GM18507 (cell line): Measurements from ENCODE around the gene MALSU1.
"Not testable (repeated sequence)": the region's sequence is repeated elsewhere in the genome, so short reads cannot be mapped to it uniquely, and the experiment has no call there.

Experiments used
- DNase-seq: peaks from one replicate; pipeline ENCODE4 v3.0.0; 2011; ENCODE audit warnings: low read depth; ENCODE audit not compliant: insufficient read length; ENCODE audit errors: extremely low spot score
- FAIRE-seq: peaks from 2 replicates; lab custom pipeline; 2011; peaks lifted over from hg19 to GRCh38; lab: Jason Lieb, UNC

MALSU1 gene

DNA sequence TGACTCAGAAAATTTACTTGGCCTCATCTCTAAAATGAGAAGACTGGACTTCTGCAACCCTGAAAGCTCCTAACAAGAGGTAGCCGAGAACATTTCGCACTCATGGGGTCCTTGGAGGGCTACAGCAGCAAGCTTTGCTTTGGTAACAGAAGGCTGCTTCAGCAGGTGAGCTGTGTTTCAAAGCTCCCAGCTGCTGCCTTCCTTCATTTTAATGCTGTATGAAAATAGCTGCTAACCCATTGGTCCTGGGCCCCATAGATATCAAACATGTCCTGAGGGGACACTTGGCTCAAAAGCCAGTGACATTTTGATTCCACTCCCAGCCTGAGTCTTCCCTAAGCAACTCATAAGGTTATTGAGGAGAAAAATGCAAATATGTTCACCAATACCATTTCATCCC lies 14.3 kb upstream of the MALSU1 start:
- no peak for FAIRE-seq
- DNase-seq: no peak

- DNase-seq (no peak), FAIRE-seq (no peak)
Observed at GRCh38 chr7:23285657-23286646, 13.2 kb upstream of the MALSU1 start.

GRCh38 chr7:23287612-23288011 lies 11.5 kb upstream of the MALSU1 start:
- no peak for DNase-seq

GRCh38 chr7:23290993-23291392 lies 8.1 kb upstream of the MALSU1 start:
- no peak for DNase-seq

More at GRCh38 chr7:23287612-23288011, 11.5 kb upstream of the MALSU1 start:
- FAIRE-seq: no peak

DNA sequence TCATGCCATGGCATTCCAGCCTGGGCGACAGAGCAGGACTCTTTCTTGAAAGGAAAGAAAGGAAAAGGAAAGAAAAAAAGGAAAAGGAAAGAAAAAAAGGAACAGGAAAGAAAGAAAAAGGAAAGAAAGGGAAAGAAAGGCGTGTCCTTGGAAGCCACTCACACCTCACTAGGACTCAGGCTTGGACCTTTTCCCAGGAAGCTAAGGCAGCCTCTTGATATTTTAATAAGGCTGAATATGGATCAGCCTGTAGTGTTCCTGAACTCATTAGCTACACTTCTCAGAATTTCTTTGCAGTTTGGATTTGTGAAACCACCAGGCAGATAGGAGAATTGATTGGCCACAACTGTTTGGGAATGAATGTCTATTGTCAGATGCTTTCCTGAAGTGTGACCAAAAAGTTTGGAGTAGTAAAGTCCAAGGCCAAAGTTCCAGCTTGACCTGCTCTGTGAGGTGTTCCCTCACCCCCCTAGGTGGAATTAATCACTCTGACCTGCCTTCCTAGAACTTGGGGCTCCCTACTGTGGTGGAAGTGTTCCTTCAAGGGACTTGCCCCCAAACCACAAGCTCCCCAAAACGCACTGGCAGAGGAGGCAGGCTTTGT lies 7.1 kb upstream of the MALSU1 start:
- no peak for FAIRE-seq
- no peak for DNase-seq

More at GRCh38 chr7:23290993-23291392, 8.1 kb upstream of the MALSU1 start:
- no peak for FAIRE-seq

DNA sequence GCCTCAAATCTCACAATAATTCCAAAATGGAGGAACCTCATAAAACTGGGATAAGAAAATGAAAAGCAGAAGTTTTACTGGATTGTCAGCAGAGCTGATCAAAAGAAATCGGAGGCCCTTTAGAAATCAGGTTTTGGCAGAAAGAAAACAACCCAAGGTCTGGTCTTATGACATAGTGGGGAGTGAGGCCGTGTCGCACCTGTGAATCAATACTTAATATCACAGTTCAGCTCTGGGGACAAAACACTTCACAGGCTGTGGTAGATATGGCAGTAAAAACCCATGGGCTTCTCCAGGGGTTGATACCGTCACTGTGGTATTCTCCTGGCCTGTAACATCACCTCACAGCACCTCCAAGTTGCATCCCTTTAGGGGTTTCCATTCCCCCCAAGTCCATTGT lies 6.5 kb upstream of the MALSU1 start:
- no peak for FAIRE-seq
- DNase-seq: no peak

DNA sequence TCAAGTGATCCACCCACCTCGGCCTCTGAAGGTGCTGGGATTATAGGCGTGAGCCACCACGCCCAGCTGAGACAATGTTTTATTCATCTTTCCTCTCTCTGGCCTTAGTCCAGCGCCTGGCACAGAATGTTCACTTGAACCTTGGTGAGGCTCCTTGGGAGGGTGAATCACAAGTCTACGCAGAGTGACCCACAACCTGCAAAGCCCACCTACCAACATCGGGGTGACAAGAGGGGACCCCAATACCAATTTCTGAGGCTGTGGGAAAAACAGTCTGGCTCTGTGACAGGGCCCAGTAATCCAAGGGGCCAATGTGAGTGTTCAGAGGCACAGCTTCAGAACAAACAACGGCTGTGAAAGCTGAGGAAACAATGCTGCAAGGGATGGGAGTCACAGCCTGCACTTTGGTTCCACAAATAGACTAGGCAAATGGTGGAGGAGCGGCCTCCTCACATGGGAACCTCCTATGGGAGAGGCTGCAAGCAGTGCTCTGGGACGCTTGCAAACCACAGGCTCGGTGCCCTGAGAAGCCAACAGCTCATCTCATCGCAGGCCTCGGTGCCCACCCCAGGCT lies 5.6 kb upstream of the MALSU1 start:
- no peak for DNase-seq

DNA sequence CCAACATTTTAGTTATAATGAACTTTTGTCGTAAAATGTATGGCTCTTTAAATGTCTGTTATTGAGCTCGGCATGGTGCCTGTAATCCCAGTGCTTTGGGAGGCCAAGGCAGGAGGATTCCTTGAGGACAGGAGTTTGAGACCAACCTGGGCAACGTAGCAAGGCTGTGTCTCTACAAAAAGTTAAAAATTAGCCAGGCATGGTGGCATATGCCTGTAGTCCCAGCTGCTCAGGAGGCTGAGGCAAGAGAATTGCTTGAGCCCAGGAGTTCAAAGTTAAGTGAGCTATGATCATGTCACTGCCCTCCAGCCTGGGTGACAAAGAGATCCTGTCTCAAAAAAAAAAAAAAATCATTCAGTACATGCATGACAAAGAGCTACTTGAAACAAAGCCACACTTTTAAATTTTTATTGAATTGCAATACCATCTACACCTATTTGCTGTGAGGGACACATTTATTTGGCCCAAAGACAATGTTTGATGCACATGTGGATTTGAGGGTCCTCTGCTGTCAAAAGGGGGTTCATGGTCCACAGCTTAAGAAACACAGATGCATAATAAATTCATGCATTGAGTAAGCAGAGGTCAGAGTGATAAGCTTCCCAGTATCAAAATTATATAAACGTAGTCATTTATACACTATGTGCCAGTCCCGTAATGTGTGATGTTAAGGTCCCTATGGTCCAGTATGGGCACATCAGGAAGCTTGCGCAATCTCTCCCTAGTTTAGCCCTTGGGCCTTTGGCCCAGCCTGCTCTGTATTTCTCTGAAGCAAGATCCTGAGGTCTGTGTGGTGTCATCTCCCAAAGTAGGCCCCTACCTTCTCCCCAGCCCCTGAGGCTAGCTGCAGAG lies 4.4 kb upstream of the MALSU1 start:
- FAIRE-seq (no peak), DNase-seq (no peak)

More for the DNA sequence above, 5.6 kb upstream of the MALSU1 start:
- no peak for FAIRE-seq

DNA sequence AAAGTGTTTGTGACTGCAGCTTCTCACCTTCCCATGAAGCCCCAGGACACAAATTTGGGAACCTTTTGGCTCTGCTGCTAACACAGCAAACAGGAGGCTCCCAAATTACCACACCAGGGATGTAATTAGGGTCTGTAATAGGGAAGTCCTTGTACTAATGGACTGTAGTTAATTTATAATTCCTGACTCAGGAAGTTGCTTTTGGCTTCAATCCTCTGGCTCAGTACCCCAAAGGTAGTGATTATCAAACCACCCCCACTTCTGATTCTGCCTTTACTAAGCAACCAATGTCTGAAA lies 3.8 kb upstream of the MALSU1 start:
- no peak for DNase-seq
- FAIRE-seq: no peak

- DNase-seq: no peak
- no peak for FAIRE-seq
Observed at GRCh38 chr7:23298141-23298881, 828 bp upstream of the MALSU1 start.

- DNase-seq: no peak
- no peak for FAIRE-seq
Observed at GRCh38 chr7:23299770-23300300, 696 bp downstream of the MALSU1 start.

DNA sequence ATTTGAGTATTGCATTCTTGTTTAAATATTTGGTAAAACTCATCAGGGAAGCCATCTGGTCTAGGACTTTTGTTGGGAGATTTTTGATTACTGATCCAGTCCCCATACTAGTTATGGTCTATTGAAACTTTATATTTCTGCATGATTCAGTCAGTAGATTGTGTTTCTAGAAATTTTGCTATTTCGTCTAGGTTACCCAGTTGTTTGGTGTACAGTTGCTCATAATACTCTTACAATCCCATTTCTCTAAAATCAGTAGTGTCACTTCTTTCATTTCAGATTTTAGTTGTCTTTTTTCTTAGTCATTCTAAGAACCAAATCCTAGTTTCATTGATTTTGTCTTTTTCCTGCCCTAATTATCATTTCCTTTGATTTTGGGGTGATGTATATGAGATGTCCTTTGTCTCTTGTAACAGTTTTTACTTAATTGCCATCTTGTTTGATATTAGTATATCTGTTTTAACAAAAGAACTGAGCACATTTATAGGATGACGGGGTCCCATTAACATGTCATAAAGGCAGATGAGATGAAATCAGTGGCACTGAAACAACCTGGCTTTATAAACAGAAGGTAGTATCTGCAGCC lies 7.9 kb downstream of the MALSU1 start:
- no peak for DNase-seq
- FAIRE-seq: no peak

DNA sequence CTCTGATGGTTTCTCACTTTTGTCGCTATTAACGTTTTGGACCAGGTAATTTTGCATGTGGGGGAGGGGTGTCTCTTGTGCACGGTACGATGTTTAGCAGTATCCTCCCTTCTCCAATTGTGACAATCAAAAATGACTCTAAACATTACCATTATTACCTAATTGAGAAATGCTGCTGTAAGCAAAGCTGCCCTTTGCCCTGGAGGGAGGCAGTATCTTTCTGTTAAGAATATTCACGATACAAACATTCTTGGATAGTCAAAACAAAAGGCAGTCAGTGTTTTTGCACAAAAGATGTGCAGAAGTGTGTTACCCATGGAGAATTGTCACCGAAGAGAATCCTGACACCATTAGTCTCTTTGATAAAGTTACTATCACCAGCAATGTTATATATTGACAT lies 9.6 kb downstream of the MALSU1 start:
- DNase-seq (no peak), FAIRE-seq (no peak)

- FAIRE-seq: not testable (repeated sequence)
Observed at GRCh38 chr7:23312141-23312540, 13.0 kb downstream of the MALSU1 start.

DNA sequence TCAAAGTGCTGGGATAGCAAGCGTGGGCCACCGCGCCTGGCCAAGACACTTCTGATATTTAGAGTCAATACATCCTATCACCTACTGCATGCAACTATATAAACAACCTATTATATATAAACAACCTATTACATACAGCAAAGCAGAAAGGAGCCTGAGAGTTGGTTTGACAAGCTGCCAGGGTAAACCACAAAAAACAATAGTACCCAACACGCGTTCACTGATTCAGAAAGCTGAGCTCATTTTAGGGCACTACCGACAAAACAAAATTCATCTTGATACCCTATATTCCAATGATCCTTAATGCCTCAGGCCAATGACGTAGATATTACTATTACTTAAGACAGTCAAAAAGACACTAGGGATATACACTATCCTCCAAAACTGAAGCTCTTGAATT lies 16.2 kb downstream of the MALSU1 start:
- no peak for DNase-seq
- FAIRE-seq: no peak

More at GRCh38 chr7:23312141-23312540, 13.0 kb downstream of the MALSU1 start:
- DNase-seq: not testable (repeated sequence)

DNA sequence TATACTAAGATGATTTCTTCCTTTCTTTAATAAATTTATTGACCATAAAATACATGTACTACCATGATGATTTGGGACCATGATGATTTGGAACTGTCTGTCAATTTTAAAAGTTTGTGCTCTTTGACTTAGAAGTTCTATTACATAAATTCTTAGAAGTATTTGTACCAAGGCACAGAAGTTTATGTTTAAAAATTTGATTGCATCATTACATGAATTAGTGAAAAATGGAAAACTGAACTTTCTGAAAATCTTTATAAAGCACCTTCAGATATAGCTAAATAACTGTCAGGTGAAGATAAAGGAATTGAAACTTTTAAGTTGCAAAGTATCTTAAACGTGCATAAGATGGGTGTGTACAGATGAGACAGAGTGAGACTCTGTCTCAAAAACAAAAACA lies 32.0 kb downstream of the MALSU1 start:
- DNase-seq (no peak), FAIRE-seq (no peak)

DNA sequence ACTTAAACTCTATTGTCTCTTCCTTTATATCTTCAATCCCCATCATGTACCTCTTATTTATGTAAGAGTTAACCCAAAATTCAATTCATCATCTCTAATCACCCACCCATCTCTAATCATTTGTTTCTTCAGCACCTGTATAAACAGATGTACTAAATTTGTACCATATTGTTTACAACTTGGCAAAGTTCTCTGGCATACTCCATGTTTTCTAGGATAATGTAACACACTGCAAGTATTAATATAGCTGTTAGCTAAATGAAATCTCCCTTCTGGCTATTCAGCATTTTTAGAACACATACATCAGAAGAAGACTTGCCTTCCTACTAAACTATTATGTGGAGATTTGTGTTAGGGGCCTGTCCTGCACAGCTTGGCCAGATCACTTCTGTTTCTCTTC lies 33.1 kb downstream of the MALSU1 start:
- no peak for FAIRE-seq
- DNase-seq: no peak

GRCh38 chr7:23332910-23333612 lies 33.9 kb downstream of the MALSU1 start:
- no peak for FAIRE-seq

More at GRCh38 chr7:23332910-23333612, 33.9 kb downstream of the MALSU1 start:
- DNase-seq: no peak
